ENCODE data around the gene CASP1. TPM values are rescaled to one million over a fixed set of nuclear protein-coding genes. Genes with fewer than 3 reads are reported as not detected.

CASP1 gene
- total and polyA plus RNA-seq, 2 donors (not counting 3 experiments of a cell fraction or from before 2014, with no cell fraction given), result 1.8 to 12.4 TPM

DNA sequence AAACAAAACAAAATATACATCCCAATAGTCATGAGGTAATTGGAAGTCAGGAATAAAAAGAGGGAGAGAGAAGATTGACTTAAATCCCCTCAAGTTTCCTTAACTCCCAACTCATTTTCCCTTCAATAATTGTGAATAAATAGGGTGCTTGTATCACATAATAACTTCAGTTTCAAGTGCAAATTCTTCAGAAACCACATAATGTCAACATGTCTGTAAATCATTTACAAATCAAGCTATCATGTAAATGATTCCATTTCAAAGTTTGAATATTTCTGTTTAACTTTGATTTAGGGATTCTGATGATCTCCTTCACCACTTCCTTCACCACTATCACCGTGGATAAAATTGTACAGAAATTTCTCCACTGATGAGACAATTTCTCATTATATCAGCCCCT lies 35.2 kb downstream of the CASP1 start:
- H3K79me2 ChIP-seq (ENCODE audit: control insufficient read depth, insufficient read depth, low read length), result no peaks in the 10 kb centered on the region
- no peaks in the 10 kb centered on the region for H3K27me3 ChIP-seq (ENCODE audit: control insufficient read depth in 2 of 2, insufficient read depth in 2 of 2, low read length in 2 of 2)
- dilution Hi-C loops (cut with MboI; ENCODE audit: extremely low pct_ligation_motif_present, low sequenced_read_pairs) (no loop called here), intact Hi-C loops (cut with micrococcal nuclease) (no loop called here)
- TF ChIP-seq POLR2A (IDR thresholded peaks at IDR 0.05; ENCODE audit: low read depth, low read length), result no peak
- H3K9ac ChIP-seq (replicated peaks; ENCODE audit: extremely low read depth, insufficient read depth, low read length), result no peak overlapping the region
- H3K4me1 ChIP-seq (ENCODE audit: control insufficient read depth, extremely low read depth, insufficient read depth, low read length), result peaks cover 4% of the 10 kb centered on the region
- CTCF ChIA-PET, result no interaction called here
- no peaks in the 10 kb centered on the region for H3K36me3 ChIP-seq (ENCODE audit: control insufficient read depth in 2 of 2, extremely low read depth in 1 of 2, insufficient read depth in 2 of 2, low read length in 2 of 2)
- no peak overlapping the region for H2AFZ ChIP-seq (ENCODE audit: low read depth, low read length)
- H4K20me1 ChIP-seq (replicated peaks; ENCODE audit: control insufficient read depth, extremely low read depth, insufficient read depth, low read length), result no peaks in the 10 kb centered on the region
- no TSS peak for BruUV-seq (replicated peaks)
- no peaks in the 10 kb centered on the region for H3K9me3 ChIP-seq (replicated peaks; ENCODE audit: control insufficient read depth, insufficient read depth, low read length)
- H3K4me3 ChIP-seq (replicated peaks in 1 of 3; ENCODE audit: insufficient read depth in 1 of 3, low read depth in 1 of 3, low read length in 3 of 3), result no peak overlapping the region
- DNase-seq (ENCODE audit: low read depth, low spot score), result no peak
- FAIRE-seq, result no peak
- H3K4me2 ChIP-seq (ENCODE audit: insufficient read depth, low read length), result no peak overlapping the region
- no peaks in the 10 kb centered on the region for H3K9me1 ChIP-seq (replicated peaks; ENCODE audit: control insufficient read depth, extremely low read depth, insufficient read depth, low read length)
- H3K27ac ChIP-seq (ENCODE audit: insufficient read depth, low read depth, low read length), result no peak overlapping the region
- POLR2A ChIA-PET, result no interaction called here

DNA sequence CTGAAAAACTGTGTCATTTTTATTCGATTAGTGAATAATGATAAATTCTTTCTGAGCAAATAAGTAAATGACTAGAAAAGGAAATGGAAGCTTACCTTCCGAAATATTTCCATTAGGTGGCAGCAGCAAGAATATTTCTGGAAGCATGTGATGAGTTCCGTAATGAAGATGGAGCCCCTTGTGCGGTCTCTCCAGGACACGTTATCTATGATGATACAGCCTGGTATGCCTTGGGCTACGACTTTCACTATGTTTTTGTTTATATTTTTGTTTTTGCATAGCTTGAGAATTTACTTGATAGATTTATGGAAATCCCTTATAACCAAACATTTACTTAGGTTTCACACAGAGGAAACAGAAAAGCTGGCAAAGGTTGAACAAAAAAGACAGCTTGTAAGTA lies 37.7 kb downstream of the CASP1 start:
- Histone ChIP-seq H3K9me3 (replicated peaks; ENCODE audit: control insufficient read depth, insufficient read depth, low read length) (no peaks in the 10 kb centered on the region), H3K4me3 (replicated peaks in 1 of 3; ENCODE audit: insufficient read depth in 1 of 3, low read depth in 1 of 3, low read length in 3 of 3) (no peak overlapping the region), H3K4me1 (ENCODE audit: control insufficient read depth, extremely low read depth, insufficient read depth, low read length) (peaks cover 3% of the 10 kb centered on the region), H3K27ac (ENCODE audit: insufficient read depth, low read depth, low read length) (no peak overlapping the region), H3K27me3 (ENCODE audit: control insufficient read depth in 2 of 2, insufficient read depth in 2 of 2, low read length in 2 of 2) (no peaks in the 10 kb centered on the region), H3K36me3 (ENCODE audit: control insufficient read depth in 2 of 2, extremely low read depth in 1 of 2, insufficient read depth in 2 of 2, low read length in 2 of 2) (no peaks in the 10 kb centered on the region), H4K20me1 (replicated peaks; ENCODE audit: control insufficient read depth, extremely low read depth, insufficient read depth, low read length) (no peaks in the 10 kb centered on the region), H2AFZ (ENCODE audit: low read depth, low read length) (no peak overlapping the region), H3K9ac (replicated peaks; ENCODE audit: extremely low read depth, insufficient read depth, low read length) (no peak overlapping the region), H3K4me2 (ENCODE audit: insufficient read depth, low read length) (no peak overlapping the region), H3K9me1 (replicated peaks; ENCODE audit: control insufficient read depth, extremely low read depth, insufficient read depth, low read length) (no peaks in the 10 kb centered on the region), H3K79me2 (ENCODE audit: control insufficient read depth, insufficient read depth, low read length) (no peaks in the 10 kb centered on the region)
- POLR2A ChIA-PET, result no interaction called here
- no peak for FAIRE-seq
- intact Hi-C loops (cut with micrococcal nuclease) (no loop called here), dilution Hi-C loops (cut with MboI; ENCODE audit: extremely low pct_ligation_motif_present, low sequenced_read_pairs) (no loop called here)
- DNase-seq (ENCODE audit: low read depth, low spot score), result peak; percentile 1
- BruUV-seq (replicated peaks), result no TSS peak
- CTCF ChIA-PET, result interaction anchor here (1.0 to 1.7 kb wide), 4 partner anchors 9 to 866 kb away, joined by 3 to 5 read pairs (median 4); no protein-coding TSS in a partner anchor
- TF ChIP-seq MYC (IDR thresholded peaks at IDR 0.05; ENCODE audit: low read depth, low read length) (no peak), GATA2 (IDR thresholded peaks at IDR 0.05; ENCODE audit: insufficient read depth, insufficient read length, low read depth, low read length) (no peak), POLR2A (IDR thresholded peaks at IDR 0.05; ENCODE audit: low read depth, low read length) (no peak), EZH2 (IDR thresholded peaks at IDR 0.05; ENCODE audit: borderline replicate concordance, low read depth, low read length, severe bottlenecking) (no peak), POLR2AphosphoS5 (IDR thresholded peaks at IDR 0.05; ENCODE audit: insufficient read depth, low read depth, low read length) (no peak), JUN (IDR thresholded peaks at IDR 0.05; ENCODE audit: borderline replicate concordance, insufficient read depth, insufficient read length, low read depth) (no peak), FOS (IDR thresholded peaks at IDR 0.05; ENCODE audit: borderline replicate concordance, insufficient read depth, low read length) (no peak)
- TF ChIP-seq, protein P1, sequence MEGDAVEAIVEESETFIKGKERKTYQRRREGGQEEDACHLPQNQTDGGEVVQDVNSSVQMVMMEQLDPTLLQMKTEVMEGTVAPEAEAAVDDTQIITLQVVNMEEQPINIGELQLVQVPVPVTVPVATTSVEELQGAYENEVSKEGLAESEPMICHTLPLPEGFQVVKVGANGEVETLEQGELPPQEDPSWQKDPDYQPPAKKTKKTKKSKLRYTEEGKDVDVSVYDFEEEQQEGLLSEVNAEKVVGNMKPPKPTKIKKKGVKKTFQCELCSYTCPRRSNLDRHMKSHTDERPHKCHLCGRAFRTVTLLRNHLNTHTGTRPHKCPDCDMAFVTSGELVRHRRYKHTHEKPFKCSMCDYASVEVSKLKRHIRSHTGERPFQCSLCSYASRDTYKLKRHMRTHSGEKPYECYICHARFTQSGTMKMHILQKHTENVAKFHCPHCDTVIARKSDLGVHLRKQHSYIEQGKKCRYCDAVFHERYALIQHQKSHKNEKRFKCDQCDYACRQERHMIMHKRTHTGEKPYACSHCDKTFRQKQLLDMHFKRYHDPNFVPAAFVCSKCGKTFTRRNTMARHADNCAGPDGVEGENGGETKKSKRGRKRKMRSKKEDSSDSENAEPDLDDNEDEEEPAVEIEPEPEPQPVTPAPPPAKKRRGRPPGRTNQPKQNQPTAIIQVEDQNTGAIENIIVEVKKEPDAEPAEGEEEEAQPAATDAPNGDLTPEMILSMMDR (IDR thresholded peaks at IDR 0.05; ENCODE audit: extremely low read depth in 1 of 2, insufficient read depth in 1 of 2, low read depth in 1 of 2, low read length in 2 of 2), result no peak
- TF ChIP-seq, protein P2, sequence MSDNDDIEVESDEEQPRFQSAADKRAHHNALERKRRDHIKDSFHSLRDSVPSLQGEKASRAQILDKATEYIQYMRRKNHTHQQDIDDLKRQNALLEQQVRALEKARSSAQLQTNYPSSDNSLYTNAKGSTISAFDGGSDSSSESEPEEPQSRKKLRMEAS (IDR thresholded peaks at IDR 0.05; ENCODE audit: insufficient read depth, insufficient read length), result no peak

Data from endothelial cell of umbilical vein (primary cell).